Ovary (tissue), 3 donors: Measurements from ENCODE around the gene ACSM3.

Source experiments
- CTCF ChIP-seq, 3 donors: fragments of 450-650 bp in 2 of 3; fragments of 200-600 bp in 1 of 3; IDR thresholded peaks; one replicate each; pipeline versions ENCODE4 v1.5.1 to v1.8.0; 2016 to 2022; ENCODE audit warnings: antibody characterized with exemption in 3 of 3, mild to moderate bottlenecking in 1 of 3
- EP300 ChIP-seq: sonication (generic); formaldehyde crosslinking; IDR thresholded peaks from one replicate; pipeline ENCODE4 v1.6.1; 2017; ENCODE audit warnings: antibody characterized with exemption
- POLR2A ChIP-seq: fragments of 450-650 bp; IDR thresholded peaks from one replicate; pipeline ENCODE4 v1.6.1; 2017; ENCODE audit warnings: antibody characterized with exemption, mild to moderate bottlenecking, moderate library complexity
- donor health status: DM: no; HTN: no; CAD: no.

GRCh38 chr16:20811889-20812439 lies 48.1 kb downstream of the ACSM3 start:
- no peak for TF ChIP-seq CTCF (IDR thresholded peaks at IDR 0.05)
- no peak for TF ChIP-seq POLR2A
- no peak for TF ChIP-seq EP300
